GM18867 (cell line): ENCODE results near the gene MPEG1.
A peak's percentile ranks its signal among the peaks of the same experiment; 100 is the strongest.

ENCODE experiments used
- ATAC-seq: cut with Tn5 transposase; IDR thresholded peaks from one replicate; pipeline ENCODE4 v1.9.1; 2021; ENCODE audit warnings: mild to moderate bottlenecking, moderate library complexity; ENCODE audit not compliant: unreplicated experiment

Gene MPEG1, protein sequence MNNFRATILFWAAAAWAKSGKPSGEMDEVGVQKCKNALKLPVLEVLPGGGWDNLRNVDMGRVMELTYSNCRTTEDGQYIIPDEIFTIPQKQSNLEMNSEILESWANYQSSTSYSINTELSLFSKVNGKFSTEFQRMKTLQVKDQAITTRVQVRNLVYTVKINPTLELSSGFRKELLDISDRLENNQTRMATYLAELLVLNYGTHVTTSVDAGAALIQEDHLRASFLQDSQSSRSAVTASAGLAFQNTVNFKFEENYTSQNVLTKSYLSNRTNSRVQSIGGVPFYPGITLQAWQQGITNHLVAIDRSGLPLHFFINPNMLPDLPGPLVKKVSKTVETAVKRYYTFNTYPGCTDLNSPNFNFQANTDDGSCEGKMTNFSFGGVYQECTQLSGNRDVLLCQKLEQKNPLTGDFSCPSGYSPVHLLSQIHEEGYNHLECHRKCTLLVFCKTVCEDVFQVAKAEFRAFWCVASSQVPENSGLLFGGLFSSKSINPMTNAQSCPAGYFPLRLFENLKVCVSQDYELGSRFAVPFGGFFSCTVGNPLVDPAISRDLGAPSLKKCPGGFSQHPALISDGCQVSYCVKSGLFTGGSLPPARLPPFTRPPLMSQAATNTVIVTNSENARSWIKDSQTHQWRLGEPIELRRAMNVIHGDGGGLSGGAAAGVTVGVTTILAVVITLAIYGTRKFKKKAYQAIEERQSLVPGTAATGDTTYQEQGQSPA

DNA sequence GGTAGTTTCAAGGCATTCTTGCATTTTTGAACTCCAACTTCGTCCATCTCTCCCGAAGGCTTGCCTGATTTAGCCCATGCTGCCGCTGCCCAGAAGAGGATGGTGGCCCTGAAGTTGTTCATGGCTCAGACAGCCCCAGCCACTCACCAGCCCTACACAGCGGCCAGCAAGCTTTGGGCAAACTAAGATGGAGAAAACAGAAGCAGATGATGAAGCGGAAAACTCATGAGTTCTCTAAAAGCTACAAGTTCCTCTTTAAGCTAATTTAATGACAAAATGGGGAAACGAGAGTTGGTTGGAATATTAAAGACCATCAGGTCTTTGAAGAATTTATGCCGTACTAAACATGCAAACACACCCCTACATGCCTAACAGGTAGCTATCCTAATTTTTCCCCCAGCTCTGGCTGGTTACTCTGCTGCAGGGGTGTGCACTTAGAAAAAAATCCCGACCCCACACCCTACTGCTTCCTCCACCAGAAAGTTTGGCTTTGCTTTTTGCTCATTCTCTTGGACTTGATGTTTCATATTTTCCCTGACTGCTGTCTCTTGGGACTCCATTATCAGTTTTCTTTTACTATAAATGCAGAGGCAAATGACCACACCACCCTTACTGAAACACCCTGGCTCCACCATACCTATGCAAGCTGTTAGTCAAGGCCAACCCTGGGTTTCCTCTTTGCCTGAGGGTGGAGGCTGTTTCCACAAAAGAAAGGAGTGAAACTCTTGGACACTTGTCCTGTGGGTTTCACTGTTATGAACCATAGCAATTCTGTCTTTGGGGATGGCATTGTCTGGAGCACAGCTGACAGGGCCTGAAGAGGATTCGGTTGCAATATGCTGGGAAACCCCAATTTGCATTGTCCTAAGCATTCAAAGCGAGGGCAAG lies at the start of gene MPEG1:
TSS of gene MPEG1 (minus strand) at position 184 of the 888 bp plus-strand sequence. CDS start at position 122, 62 bp downstream.
- ATAC-seq, result no peak

DNA sequence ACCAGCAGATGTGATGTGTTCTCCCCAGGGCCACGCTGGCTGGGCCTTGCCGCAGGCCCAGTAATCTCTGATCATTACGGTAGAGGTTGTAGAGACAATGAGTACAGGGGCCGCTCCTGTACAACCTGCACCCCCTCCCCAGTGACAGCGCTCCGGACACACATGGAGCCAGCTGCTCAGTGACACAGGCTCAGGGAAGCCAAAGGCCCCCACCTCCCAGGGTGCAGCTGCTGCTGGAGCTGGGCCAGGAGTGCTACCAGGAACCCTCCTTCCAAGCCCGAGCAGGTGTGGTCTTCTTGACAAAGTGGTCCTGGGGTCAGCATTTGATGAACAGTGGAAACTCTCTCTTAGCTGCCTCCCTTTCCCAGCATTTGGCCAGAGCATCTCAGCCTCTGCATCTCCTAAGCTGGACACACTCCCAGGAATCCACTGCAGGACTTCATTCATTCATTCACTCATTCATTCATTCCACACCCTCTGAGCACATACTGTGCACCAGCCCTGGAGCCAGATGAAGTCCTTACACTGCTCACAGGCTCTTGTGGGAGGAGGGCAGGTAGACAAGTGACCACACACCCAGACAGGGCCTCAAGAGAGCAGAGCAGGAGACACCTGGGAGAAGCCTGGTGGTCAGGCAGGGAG lies 49.6 kb upstream of the MPEG1 start:
- no peak for ATAC-seq

DNA sequence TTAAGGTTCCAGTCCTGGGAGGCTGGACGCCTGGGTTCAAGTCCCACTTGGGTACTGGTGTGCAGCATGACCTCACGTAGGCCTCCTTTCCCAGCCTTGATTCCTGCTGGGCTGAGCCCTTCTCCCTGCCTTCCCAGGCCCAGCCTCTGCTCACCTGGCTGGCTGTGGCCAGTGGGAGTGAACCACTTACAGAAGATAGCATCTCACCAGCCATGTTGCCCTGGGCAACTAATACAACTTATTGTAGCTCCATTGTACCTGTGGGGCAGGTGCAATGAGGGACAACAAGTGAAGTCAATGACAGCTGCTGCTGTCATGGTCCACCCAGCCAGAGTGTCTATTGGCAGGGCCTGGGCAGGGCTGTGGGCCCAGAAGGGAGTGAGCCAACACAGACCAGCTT lies 48.4 kb upstream of the MPEG1 start:
- ATAC-seq, result no peak

DNA sequence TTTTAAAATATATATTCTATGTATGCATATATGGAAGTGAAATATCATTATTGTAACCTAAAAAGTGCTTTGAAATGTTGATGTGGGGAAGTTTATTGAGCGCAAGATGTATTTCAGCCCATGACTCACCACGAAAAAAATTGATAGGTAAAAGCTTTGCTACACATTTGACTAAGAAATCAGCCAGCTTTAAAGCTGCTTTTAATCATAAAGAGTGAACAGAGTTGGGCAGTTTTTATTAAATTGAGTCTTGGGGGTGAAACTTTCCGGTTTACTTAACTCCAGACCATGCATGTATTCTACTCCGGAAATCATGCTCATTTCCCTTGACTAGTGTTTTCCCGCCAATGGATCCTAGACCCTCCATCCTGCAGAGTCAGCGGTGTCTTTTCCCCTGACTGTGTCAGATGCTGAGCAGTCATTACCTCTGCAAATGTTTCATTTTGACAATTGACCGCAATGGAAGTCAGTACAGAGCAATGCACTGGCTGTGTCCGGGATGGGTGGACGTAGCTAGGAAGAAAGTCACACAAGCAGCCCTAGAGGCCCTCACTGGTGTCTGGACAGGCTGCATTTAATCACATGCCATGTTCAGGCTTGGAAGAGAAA lies 47.2 kb upstream of the MPEG1 start:
- ATAC-seq, result peak; percentile 38

DNA sequence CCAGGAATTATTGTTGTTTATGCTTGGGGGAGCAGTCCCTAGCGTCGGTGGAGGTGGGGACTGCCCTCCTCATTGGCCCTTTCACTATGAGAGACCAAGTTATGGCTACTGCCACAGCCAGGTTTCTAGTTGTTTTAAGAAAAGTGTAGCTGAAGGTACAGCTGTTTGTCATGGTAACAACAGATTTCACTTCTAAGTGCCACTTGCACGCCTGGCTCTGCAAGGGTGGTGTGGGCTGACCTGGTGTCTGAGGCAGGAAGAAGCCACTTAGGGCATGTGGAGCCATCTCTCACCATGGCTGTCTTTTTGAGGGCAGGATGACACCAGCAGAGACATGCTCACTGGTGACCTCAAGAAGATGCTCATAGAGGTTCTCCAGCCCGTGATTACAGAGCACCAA lies 46.3 kb upstream of the MPEG1 start:
- peak; percentile 63 for ATAC-seq

DNA sequence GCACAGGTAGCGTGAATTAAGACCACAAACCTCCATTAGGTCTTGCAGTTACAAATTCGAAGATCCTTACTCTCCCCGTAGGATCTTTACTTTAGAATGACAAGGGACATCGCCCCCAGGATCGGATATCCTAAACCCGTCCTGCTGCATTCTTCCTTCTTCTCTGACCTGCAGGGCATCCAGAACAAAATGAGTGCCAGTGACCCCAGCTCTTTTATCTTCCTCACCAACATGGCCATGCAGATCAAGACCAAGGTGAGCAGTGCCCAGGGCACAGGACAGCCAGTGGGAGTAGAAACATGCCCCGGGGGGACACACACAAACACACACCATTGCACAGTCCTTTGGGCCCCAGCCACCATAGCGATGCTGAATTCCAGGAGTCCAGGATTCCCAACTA lies 42.6 kb upstream of the MPEG1 start:
- ATAC-seq, result no peak

DNA sequence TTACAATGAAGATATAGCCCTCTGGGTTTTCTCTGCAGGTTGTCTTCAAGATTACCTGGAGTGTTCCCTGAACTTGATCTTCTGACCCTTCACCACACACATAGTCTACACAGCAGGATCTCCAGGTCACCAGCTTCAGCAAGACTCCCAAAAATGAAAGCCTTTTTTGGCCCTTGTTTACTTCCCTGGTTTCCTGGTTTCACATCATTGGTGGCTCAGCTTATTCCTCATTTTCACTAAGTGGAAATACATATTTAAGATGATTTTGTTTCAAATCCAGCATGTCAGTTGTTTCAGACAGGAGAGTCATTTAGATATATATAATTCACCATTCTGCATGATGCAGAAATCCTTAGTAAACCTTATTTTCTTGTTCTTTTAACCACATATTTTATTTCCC lies 41.6 kb upstream of the MPEG1 start:
- ATAC-seq, result no peak

DNA sequence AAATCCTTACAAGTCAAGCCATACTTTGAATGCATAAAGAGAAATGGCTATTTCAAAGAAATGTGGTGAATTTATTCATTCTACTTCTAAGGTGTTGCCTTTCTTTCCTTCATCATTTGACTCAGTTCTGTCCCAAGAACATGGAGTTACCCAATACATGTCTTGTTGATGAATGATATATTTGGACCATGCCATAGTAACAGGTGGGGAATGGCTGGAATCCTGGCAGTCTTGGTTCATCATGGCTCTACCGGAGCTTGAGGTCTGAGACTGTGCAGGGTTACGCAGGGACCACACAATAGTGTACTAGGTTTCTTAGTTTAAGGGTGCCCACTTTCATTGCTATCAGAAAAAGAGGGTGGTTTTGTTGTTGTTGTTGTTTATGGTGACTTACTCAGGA lies 40.3 kb upstream of the MPEG1 start:
- no peak for ATAC-seq

DNA sequence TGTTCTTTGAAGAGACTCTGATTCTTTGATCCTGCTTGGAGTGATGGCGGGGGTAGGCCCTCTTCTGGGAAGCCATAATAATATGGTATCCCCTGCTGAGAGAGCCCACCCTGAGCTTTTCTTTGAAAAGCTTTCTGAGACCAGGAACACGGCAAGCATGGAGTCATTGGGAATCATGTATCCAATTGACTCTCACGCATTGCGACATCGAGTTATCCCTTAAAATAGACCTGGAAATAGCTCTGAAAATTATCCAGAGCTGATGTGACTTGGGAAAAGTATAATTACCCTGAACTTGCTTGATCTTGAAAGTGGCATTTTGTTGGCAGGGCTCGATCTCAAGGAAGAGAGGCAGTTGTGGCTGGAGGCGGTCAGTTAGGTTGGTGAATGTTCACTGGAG lies 36.8 kb upstream of the MPEG1 start:
- ATAC-seq, result no peak

DNA sequence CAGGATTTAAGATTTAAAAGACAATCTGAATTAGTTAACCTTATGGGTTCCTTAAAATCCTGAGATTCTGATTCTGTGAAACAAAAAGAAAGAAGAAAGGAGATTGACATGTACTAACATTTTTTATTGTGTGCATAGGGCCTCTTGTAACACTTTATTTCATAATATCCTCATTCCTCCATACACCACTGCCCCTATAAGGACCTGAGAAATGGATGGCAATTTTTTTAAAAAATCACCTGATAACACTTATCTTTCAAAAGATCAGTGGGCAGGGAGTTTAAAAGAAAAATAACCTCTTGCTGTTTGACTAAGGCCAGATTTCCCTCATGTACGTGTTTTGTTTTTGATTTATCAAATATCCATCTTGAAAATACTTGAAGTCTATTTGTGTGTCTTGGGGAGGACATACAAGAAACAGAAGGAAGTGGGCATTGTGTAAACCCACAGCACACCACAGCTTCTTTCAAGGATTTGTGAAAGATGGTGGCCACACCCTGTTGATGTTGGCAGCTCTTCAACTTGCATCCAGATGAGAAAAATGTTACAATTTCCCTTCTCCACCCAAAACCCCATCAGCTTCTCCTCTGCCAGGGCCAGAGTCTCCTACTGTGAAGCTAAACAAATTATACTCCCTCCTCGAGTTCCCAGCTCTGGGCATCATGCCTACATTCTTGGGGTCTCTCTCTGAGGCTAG lies 35.0 kb upstream of the MPEG1 start:
- no peak for ATAC-seq

DNA sequence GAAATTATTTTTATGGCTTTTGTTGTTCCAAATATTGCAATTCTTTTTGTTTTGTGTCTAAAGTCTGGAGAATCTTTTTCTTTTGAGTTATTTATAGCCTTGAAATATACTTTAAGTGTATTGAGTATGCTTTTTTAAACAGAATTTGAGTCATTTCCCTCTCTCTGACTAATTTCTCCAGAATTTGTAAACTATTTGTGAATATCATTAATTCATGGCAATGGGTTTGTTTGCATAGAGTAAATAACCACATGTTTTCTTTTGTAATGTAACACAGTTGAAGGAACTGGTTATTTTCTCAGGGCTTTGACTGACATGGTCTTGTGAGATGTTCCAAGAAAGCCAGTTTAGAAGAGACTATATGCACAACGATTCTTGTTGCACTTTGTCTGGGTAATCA lies 30.9 kb upstream of the MPEG1 start:
- ATAC-seq, result no peak

DNA sequence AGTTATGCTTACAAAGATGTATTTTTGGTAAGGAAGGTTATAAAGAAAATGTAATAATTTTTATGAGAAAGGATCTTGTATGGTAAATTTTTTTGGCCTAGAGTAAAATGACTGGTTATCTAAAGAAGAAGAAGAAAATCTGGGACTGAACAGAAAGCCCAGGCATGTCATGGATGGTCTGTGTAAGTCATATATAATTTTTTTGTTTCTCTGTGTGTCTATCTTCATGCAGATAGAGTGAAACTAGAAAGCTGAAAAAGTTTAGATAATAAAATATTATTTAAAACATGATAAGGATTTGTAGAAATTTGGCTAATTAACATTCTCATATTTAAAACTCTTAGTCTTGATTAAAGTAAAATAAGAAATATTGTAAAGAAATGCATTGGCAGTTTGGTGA lies 27.6 kb upstream of the MPEG1 start:
- no peak for ATAC-seq

DNA sequence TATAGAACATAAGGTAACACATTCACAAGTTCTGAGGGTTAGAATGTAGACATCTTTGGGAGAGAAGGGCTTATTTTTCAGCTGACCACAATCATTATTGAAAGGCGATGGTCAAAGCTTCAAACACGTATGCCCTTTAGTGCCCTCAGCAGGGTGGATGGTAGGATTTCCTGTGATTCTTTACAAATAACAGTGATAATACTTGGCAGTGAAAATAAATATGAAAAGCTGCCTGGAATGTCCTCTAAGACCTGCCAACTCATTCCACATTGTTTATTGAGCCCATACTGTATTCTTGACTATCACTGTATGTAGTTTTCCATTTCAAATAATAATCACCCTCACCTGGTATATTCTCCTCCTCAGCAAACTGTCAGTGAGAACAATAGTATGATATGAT lies 13.7 kb upstream of the MPEG1 start:
- no peak for ATAC-seq

DNA sequence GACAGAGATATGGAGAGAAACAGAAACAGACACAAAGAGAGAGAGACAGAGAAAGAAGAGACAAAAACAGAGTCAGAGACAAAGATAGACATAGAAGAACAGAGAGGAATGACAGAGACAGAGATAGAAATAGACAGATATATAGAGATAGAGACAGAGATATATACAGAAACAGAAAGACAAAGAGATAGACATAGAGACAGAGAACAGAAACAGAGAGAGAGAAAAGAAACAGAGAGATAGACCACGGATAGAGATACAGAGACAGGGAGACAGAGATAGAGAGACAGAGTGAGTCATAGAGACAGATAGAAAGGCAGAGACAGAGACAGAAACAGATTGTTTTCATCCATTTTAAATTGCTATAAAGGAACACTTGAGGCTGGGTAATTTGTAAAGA lies 12.3 kb upstream of the MPEG1 start:
- peak; percentile 62 for ATAC-seq

DNA sequence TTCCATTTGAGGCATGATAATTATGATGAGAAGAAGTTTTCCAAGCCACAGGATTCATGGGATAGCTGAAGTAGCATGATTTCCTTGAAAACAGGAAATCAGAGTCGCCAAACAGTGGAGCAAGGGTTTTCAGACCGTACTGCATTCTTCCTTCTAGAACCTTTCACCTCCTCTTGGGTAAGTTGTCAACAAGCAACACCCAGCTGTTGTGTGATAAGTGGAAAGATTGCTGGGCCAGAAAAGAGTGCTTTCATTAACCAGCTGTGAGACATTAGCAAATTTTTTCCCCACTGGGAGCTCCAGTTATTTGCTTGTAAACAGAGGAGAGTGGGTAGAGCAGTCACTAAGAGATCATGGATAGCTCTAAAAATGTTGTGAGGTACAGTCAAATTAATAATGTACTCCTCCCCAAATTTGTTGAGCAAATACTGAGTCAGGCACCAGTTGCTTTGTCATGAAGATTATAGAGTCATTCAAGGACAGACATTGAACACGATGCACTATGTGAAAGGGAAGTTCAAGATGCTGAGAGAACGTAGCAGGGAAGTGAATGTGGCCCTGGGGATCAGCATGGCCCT lies 11.7 kb upstream of the MPEG1 start:
- peak; percentile 60 for ATAC-seq

DNA sequence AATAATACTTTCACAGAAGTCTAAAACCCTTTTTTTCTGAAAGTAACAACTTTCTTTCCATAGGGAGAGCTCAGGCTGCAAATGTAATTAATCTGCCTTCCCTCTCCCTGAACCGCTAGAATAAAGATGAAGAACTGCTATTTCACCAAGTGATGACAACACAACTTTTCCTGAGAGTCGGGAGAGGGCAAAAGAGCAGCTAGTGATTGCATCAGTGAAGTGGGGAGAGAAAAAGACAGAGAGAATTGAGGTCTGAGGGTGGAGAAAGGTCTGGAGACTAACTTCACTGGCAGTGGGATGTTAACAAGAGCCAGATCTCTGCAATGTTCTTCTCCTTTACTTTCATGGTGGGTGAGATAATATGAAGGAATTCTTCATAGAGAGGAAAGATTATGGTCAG lies 10.9 kb upstream of the MPEG1 start:
- no peak for ATAC-seq

DNA sequence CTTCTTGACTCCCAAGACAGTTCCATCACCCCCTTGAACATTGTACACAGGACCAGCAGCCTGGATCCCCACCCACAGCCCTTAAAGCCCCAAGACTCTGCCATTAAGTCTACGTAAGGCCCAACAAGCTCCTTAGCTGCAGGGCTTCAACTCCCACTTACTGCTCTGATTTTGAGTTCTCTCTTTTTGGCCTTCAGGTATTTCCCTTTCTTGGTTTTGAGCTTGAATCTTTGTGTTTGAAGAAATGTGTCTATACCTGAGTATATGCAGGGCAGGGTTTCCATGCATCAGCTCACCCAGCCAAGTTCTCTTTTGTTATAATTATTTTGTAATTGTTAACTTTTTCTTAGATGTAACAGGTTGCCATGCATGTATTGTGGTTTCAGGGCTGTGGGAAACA lies 10.4 kb upstream of the MPEG1 start:
- no peak for ATAC-seq

DNA sequence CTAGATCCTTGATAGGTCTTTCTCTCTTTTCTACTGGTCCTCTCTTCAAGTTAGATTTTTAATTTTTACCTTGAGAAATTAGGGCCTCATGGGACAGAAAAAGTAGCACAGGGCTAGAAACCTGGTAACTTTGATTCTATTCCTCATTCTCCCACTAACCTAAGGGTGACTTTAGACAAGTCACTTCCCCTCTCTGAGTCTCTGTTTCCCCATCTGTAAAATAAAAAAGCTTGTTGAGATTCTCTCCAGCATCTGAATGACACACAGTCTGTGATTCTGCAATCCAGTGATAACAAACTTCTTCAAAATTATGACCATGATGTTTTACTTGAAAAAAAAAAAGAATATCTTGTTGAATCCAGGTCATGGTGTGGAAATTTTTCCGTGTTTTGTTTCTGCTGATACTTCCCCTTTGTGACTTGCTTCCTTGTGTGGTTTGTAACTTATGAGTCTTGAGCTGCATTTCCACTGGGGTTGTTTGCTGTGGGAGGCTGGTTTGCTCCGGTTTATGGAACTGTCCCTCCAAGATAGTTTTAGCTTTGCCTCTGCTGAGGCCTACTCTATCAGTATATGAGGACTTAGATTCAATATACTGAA lies 9.8 kb upstream of the MPEG1 start:
- no peak for ATAC-seq

DNA sequence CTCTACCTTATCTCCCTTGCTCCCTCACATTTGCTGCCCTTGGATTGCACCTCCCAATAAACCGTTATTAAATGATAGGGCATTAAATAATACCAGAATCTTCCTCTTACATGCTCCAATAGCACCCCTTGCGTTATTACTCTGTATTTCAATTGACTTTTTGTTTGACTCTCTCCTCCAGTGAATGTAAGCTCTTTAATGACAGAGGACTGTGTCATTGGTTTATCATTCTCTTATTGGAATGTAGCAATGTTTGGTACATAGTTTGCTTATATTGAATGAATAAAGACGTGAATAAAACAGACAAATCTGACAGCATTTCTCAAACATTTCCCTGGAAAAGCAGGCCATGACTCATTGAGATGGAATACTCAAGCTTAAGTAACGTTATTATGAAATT lies 8.7 kb upstream of the MPEG1 start:
- no peak for ATAC-seq
